IMR-90 (cell line): ENCODE data around the gene SGSH.

Experiments used
- BHLHE40 ChIP-seq: fragments of 150-350 bp; IDR thresholded peaks from 2 replicates; pipeline ENCODE4 v1.6.1; 2016; ENCODE audit warnings: mild to moderate bottlenecking, low read depth, low read length
- CEBPB ChIP-seq: IDR thresholded peaks from 2 replicates; pipeline ENCODE4 v1.6.1; 2012; ENCODE audit warnings: low read depth, low read length, improper control_type of control experiment
- MAFK ChIP-seq: IDR thresholded peaks from 2 replicates; pipeline ENCODE4 v1.6.1; 2012; ENCODE audit warnings: low read depth, low read length, improper control_type of control experiment
- POLR2A ChIP-seq: IDR thresholded peaks from 2 replicates; pipeline ENCODE4 v1.6.1; 2012; ENCODE audit warnings: mild to moderate bottlenecking, low read depth, low read length
- RAD21 ChIP-seq: IDR thresholded peaks from 2 replicates; pipeline ENCODE4 v1.6.1; 2012; ENCODE audit warnings: low read length, improper control_type of control experiment
- RFX5 ChIP-seq: IDR thresholded peaks from 2 replicates; pipeline ENCODE4 v1.8.0; 2012; ENCODE audit warnings: low read depth, mild to moderate bottlenecking, low read length, moderate library complexity
- TF ChIP-seq, protein P1 (sequence below): fragments of 150-350 bp; IDR thresholded peaks from 2 replicates; pipeline ENCODE4 v1.6.1; 2016; ENCODE audit warnings: low read depth, mild to moderate bottlenecking, low read length, moderate library complexity, borderline replicate concordance
- TF ChIP-seq, protein P2 (sequence below): conservative IDR thresholded peaks from 2 replicates; pipeline ENCODE4 v1.5.1; 2012; ENCODE audit warnings: mild to moderate bottlenecking, low read depth, low read length, improper control_type of control experiment

DNA sequence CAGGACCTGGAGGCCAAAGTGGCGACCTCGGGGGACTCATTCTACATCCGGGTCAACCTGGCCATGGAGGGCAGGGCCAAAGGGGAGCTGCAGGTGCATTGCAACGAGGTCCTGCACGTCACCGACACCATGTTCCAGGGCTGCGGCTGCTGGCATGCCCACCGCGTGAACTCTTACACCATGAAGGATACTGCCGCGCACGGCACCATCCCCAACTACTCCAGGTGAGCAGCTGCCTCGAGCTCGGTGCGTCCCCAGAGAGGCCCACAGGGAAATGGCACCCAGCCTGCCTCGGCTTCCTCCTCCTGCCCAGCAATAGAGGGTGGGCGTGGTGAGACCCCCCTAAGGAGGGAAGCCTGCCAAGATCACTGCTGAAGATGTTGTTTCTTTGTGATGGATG lies 17.9 kb downstream of the SGSH start:
- TF ChIP-seq, protein P1, sequence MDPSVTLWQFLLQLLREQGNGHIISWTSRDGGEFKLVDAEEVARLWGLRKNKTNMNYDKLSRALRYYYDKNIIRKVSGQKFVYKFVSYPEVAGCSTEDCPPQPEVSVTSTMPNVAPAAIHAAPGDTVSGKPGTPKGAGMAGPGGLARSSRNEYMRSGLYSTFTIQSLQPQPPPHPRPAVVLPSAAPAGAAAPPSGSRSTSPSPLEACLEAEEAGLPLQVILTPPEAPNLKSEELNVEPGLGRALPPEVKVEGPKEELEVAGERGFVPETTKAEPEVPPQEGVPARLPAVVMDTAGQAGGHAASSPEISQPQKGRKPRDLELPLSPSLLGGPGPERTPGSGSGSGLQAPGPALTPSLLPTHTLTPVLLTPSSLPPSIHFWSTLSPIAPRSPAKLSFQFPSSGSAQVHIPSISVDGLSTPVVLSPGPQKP, result no peak
- TF ChIP-seq MAFK, result no peak
- TF ChIP-seq POLR2A, result no peak
- TF ChIP-seq, protein P2, sequence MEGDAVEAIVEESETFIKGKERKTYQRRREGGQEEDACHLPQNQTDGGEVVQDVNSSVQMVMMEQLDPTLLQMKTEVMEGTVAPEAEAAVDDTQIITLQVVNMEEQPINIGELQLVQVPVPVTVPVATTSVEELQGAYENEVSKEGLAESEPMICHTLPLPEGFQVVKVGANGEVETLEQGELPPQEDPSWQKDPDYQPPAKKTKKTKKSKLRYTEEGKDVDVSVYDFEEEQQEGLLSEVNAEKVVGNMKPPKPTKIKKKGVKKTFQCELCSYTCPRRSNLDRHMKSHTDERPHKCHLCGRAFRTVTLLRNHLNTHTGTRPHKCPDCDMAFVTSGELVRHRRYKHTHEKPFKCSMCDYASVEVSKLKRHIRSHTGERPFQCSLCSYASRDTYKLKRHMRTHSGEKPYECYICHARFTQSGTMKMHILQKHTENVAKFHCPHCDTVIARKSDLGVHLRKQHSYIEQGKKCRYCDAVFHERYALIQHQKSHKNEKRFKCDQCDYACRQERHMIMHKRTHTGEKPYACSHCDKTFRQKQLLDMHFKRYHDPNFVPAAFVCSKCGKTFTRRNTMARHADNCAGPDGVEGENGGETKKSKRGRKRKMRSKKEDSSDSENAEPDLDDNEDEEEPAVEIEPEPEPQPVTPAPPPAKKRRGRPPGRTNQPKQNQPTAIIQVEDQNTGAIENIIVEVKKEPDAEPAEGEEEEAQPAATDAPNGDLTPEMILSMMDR, result no peak
- TF ChIP-seq RFX5, result no peak
- no peak for TF ChIP-seq RAD21
- no peak for TF ChIP-seq BHLHE40
- TF ChIP-seq CEBPB, result no peak
